PFSK-1 (cell line): ENCODE data around the gene SYN1.

Experiments
- FOXP2 ChIP-seq: optimal IDR thresholded peaks from 2 replicates; pipeline ENCODE3; 2011; ENCODE audit warnings: borderline replicate concordance, control low read depth, inconsistent platforms; ENCODE audit not compliant: insufficient read depth; ENCODE audit errors: extremely low read length, extremely low read depth
- POLR2AphosphoS5 ChIP-seq: IDR thresholded peaks from 2 replicates; pipeline ENCODE4 v1.6.1; 2012; ENCODE audit warnings: low read depth, mild to moderate bottlenecking, control low read depth, low read length, moderate library complexity
- REST ChIP-seq, 2 experiments: IDR thresholded peaks; 2 replicates each; pipeline versions ENCODE4 v1.6.1 to v1.8.0; 2011 to 2012; ENCODE audit warnings: low read depth in 2 of 2, low read length in 2 of 2, control low read depth in 1 of 2, inconsistent platforms in 1 of 2, mild to moderate bottlenecking in 1 of 2, moderate library complexity in 1 of 2; ENCODE audit not compliant: insufficient read depth in 1 of 2
- SIN3A ChIP-seq: IDR thresholded peaks from 2 replicates; pipeline ENCODE4 v1.6.1; 2012; ENCODE audit warnings: mild to moderate bottlenecking, low read length, moderate library complexity, borderline replicate concordance; ENCODE audit not compliant: insufficient read depth
- TAF1 ChIP-seq: IDR thresholded peaks from 2 replicates; pipeline ENCODE4 v1.6.1; 2012; ENCODE audit warnings: low read length, control low read depth, borderline replicate concordance; ENCODE audit not compliant: insufficient read depth

Gene SYN1

DNA sequence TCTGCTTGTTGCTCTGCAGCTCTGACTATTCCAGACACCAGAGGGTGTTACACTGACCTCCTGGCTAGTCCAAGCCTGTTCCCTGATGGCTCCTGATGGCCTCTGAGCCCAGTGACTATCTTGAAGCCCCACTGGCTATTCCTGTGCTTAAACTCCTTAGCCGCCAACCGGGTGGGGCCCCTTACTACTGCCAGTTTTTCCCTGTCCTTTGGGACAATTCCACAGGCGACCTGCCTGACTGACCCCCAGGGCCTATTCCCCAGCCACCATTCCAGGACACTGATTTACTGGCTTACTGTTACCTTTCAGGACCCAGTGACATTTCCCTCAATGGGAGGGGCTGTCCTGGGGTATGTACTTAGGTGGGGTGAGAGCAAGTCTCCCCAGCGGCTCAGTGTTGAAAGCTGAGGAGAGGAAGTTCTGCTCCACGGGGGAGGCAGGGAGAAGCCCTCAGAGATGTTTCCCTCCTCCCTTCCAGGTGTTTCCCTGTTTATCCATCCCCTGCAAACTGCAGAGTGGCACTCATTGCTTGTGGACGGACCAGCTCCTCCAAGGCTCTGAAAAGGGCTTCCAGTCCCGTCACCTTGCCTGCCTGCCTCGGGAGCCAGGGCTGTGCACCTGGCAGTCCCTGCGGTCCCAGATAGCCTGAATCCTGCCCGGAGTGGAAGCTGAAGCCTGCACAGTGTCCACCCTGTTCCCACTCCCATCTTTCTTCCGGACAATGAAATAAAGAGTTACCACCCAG, 33.4 kb downstream of the SYN1 start:
- TF ChIP-seq TAF1 (no peak), SIN3A (no peak), FOXP2 (no peak), POLR2AphosphoS5 (no peak), REST (IDR thresholded peaks at IDR 0.05; ENCODE audit: insufficient read depth in 1 of 2, low read depth in 2 of 2, low read length in 2 of 2) (no peak)

DNA sequence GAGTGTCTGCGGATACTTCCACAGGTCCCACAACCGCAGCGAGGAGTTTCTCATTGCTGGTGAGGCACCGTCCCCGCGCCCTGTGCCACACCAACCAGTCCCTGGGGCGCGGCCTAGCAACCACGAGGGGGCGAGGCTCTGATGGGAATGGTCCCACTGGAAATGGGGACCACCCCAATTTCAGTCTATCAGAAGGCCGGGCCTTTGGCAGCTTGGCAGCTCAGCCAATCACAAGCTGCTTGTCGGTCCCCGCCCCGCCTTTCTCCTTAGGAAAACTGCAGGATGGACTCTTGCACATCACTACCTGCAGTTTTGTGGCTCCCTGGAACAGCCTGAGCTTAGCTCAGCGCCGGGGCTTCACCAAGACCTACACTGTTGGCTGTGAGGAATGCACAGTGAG, 34.4 kb downstream of the SYN1 start:
- TF ChIP-seq POLR2AphosphoS5 (no peak), TAF1 (no peak), FOXP2 (no peak), REST (IDR thresholded peaks at IDR 0.05; ENCODE audit: insufficient read depth in 1 of 2, low read depth in 2 of 2, low read length in 2 of 2) (no peak), SIN3A (no peak)

DNA sequence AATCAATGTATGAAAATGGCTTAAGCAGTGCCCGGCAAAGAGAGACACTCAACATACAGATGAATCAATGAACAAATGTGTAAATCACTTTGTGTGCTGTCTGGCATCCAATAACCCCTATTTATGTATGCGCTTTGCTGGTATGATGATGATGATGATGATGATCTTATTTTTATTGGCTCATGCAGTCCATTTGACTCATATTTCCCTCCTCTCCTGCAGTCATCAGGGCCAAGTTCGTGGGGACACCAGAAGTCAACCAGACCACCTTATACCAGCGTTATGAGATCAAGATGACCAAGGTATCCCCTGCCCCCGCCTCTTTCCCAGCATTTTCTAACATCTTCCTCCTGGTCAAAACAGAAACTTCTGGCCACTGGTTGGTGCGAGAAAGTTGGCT, 34.9 kb downstream of the SYN1 start:
- TF ChIP-seq REST (IDR thresholded peaks at IDR 0.05; ENCODE audit: insufficient read depth in 1 of 2, low read depth in 2 of 2, low read length in 2 of 2) = no peak
- no peak for TF ChIP-seq SIN3A
- no peak for TF ChIP-seq FOXP2
- TF ChIP-seq TAF1 = no peak
- TF ChIP-seq POLR2AphosphoS5 = no peak

GRCh38 chrX:47583240-47583861, 36.3 kb downstream of the SYN1 start:
- TF ChIP-seq POLR2AphosphoS5 (no peak), FOXP2 (no peak), TAF1 (no peak), REST (IDR thresholded peaks at IDR 0.05; ENCODE audit: insufficient read depth in 1 of 2, low read depth in 2 of 2, low read length in 2 of 2) (no peak), SIN3A (no peak)
